ENCODE results near the gene CACFD1. TPM values are rescaled to one million over a fixed set of nuclear protein-coding genes. Genes with fewer than 3 reads are reported as not detected.

The CACFD1 gene
- total RNA-seq, 1 experiment from 2014 or later, result 15.1 TPM

- BruUV-seq (replicated peaks), result no TSS peak
- no peak for TF ChIP-seq CTCF (IDR thresholded peaks at IDR 0.05; ENCODE audit: unreplicated experiment)
- no peak for DNase-seq
- Mint-ChIP-seq H3K4me3 (ENCODE audit: low read depth, unreplicated experiment) (no peak overlapping the region), H3K27ac (ENCODE audit: unreplicated experiment) (no peak overlapping the region), H3K4me1 (ENCODE audit: low read depth, unreplicated experiment) (no peaks in the 10 kb centered on the region), H3K9me3 (ENCODE audit: low read depth, unreplicated experiment) (no peaks in the 10 kb centered on the region), H3K27me3 (ENCODE audit: unreplicated experiment) (no peaks in the 10 kb centered on the region), H3K36me3 (ENCODE audit: insufficient read depth, unreplicated experiment) (no peaks in the 10 kb centered on the region)
- intact Hi-C loops (cut with micrococcal nuclease; ENCODE audit: unreplicated experiment), result no loop called here
- CTCF ChIA-PET, result no interaction called here
Measured at GRCh38 chr9:133436681-133437080, 23.1 kb upstream of the CACFD1 start.

GRCh38 chr9:133437753-133438531, 21.8 kb upstream of the CACFD1 start:
- no peak overlapping the region for H3K4me3 Mint-ChIP-seq (ENCODE audit: low read depth, unreplicated experiment)
- BruUV-seq (replicated peaks), result no TSS peak

GRCh38 chr9:133439337-133439736, 20.4 kb upstream of the CACFD1 start:
- no peak overlapping the region for H3K27ac Mint-ChIP-seq (ENCODE audit: unreplicated experiment)
- no peaks in the 10 kb centered on the region for H3K4me1 Mint-ChIP-seq (ENCODE audit: low read depth, unreplicated experiment)
- TF ChIP-seq CTCF (IDR thresholded peaks at IDR 0.05; ENCODE audit: unreplicated experiment), result no peak
- DNase-seq, result no peak
- intact Hi-C loops (cut with micrococcal nuclease; ENCODE audit: unreplicated experiment), result no loop called here
- CTCF ChIA-PET, result no interaction called here
- no peak overlapping the region for H3K4me3 Mint-ChIP-seq (ENCODE audit: low read depth, unreplicated experiment)
- BruUV-seq (replicated peaks), result no TSS peak
- no peaks in the 10 kb centered on the region for H3K9me3 Mint-ChIP-seq (ENCODE audit: low read depth, unreplicated experiment)
- H3K36me3 Mint-ChIP-seq (ENCODE audit: insufficient read depth, unreplicated experiment), result no peaks in the 10 kb centered on the region
- H3K27me3 Mint-ChIP-seq (ENCODE audit: unreplicated experiment), result no peaks in the 10 kb centered on the region

More at GRCh38 chr9:133437753-133438531, 21.8 kb upstream of the CACFD1 start:
- TF ChIP-seq CTCF (IDR thresholded peaks at IDR 0.05; ENCODE audit: unreplicated experiment), result no peak
- Mint-ChIP-seq H3K36me3 (ENCODE audit: insufficient read depth, unreplicated experiment) (no peaks in the 10 kb centered on the region), H3K4me1 (ENCODE audit: low read depth, unreplicated experiment) (no peaks in the 10 kb centered on the region), H3K9me3 (ENCODE audit: low read depth, unreplicated experiment) (no peaks in the 10 kb centered on the region), H3K27me3 (ENCODE audit: unreplicated experiment) (no peaks in the 10 kb centered on the region), H3K27ac (ENCODE audit: unreplicated experiment) (no peak overlapping the region)
- intact Hi-C loops (cut with micrococcal nuclease; ENCODE audit: unreplicated experiment), result no loop called here
- no peak for DNase-seq
- CTCF ChIA-PET, result interaction anchor here (0.6 kb wide), 1 partner anchor 21 kb away, joined by 3 read pairs; no protein-coding TSS in a partner anchor

- CTCF ChIA-PET, result interaction anchor here (0.5 to 0.6 kb wide), 2 partner anchors 11 to 19 kb away, joined by 3 to 4 read pairs; partner anchors contain the start of gene CACFD1
- H3K27ac Mint-ChIP-seq (ENCODE audit: unreplicated experiment), result no peak overlapping the region
- H3K9me3 Mint-ChIP-seq (ENCODE audit: low read depth, unreplicated experiment), result no peaks in the 10 kb centered on the region
- H3K4me3 Mint-ChIP-seq (ENCODE audit: low read depth, unreplicated experiment), result no peak overlapping the region
- DNase-seq, result no peak
- no peaks in the 10 kb centered on the region for H3K36me3 Mint-ChIP-seq (ENCODE audit: insufficient read depth, unreplicated experiment)
- intact Hi-C loops (cut with micrococcal nuclease; ENCODE audit: unreplicated experiment), result no loop called here
- BruUV-seq (replicated peaks), result no TSS peak
- peaks cover 3% of the 10 kb centered on the region for H3K27me3 Mint-ChIP-seq (ENCODE audit: unreplicated experiment)
- no peak for TF ChIP-seq CTCF (IDR thresholded peaks at IDR 0.05; ENCODE audit: unreplicated experiment)
- no peaks in the 10 kb centered on the region for H3K4me1 Mint-ChIP-seq (ENCODE audit: low read depth, unreplicated experiment)
Measured at GRCh38 chr9:133440874-133441273, 18.9 kb upstream of the CACFD1 start.

All from Calu3 (cell line).